HEK293T (cell line): Measurements from ENCODE around the gene TPSD1.

ENCODE experiments used
- BHLHE40 ChIP-seq: fragments of 450-650 bp; IDR thresholded peaks from 2 replicates; pipeline ENCODE4 v1.6.1; 2016; ENCODE audit warnings: mild to moderate bottlenecking, moderate library complexity, borderline replicate concordance
- FOXK2 ChIP-seq: fragments of 450-650 bp; IDR thresholded peaks from 2 replicates; pipeline ENCODE4 v1.6.1; 2016; ENCODE audit warnings: mild to moderate bottlenecking
- SUZ12 ChIP-seq: fragments of 450-650 bp; IDR thresholded peaks from 2 replicates; pipeline ENCODE4 v1.6.1; 2016; ENCODE audit warnings: mild to moderate bottlenecking
- TARDBP ChIP-seq: fragments of 450-650 bp; IDR thresholded peaks from 2 replicates; pipeline ENCODE4 v1.6.1; 2016
- ZNF384 ChIP-seq: fragments of 450-650 bp; IDR thresholded peaks from 2 replicates; pipeline ENCODE4 v1.6.1; 2016
- TF ChIP-seq, protein P1 (sequence below): fragments of 450-650 bp; IDR thresholded peaks from 2 replicates; pipeline ENCODE4 v1.6.1; 2016

- TF ChIP-seq FOXK2 (no peak), SUZ12 (no peak), BHLHE40 (no peak), TARDBP (no peak), ZNF384 (no peak)
- TF ChIP-seq, protein P1, sequence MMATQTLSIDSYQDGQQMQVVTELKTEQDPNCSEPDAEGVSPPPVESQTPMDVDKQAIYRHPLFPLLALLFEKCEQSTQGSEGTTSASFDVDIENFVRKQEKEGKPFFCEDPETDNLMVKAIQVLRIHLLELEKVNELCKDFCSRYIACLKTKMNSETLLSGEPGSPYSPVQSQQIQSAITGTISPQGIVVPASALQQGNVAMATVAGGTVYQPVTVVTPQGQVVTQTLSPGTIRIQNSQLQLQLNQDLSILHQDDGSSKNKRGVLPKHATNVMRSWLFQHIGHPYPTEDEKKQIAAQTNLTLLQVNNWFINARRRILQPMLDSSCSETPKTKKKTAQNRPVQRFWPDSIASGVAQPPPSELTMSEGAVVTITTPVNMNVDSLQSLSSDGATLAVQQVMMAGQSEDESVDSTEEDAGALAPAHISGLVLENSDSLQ: no peak
These were observed 41.3 kb downstream of the TPSD1 start for GRCh38 chr16:1297018-1297696.
